H1 (cell line): ENCODE results near the gene ADAMTS17. TPM values are rescaled to one million over a fixed set of nuclear protein-coding genes. Genes with fewer than 3 reads are reported as not detected.

Experiments
- EGR1 ChIP-seq: IDR thresholded peaks from 2 replicates; pipeline ENCODE4 v1.6.1; 2011; ENCODE audit warnings: low read depth, low read length, borderline replicate concordance
- polyA plus RNA-seq, 7 experiments: library from polyadenylated mRNA; depleted of rRNA in 3 of 7; stranded (reverse) in 5 of 7; unstranded in 2 of 7; fragments of >200 nt in 5 of 7; fragments of 200-250 nt in 2 of 7; gene quantifications; 1 replicate in 5 of 7; 2 replicates in 1 of 7; 4 replicates in 1 of 7; pipeline versions ENCODE4 v1.2.1 to v1.2.3, GENCODE V29; 2011 to 2013; ENCODE audit warnings: missing spikeins in 2 of 7, mixed read lengths in 2 of 7
- total RNA-seq: library from RNA; stranded (reverse); fragmentation: NEBNext Ultra II Directional; extraction: Animal tissue kit (Norgen Biotek cat#: 25700); gene quantifications from 2 replicates; pipeline ENCODE4 v1.2.1, GENCODE V29; 2021

Gene ADAMTS17
- total and polyA plus RNA-seq, 2 of the 8 experiments (the other 6 are each of a cell fraction or from before 2014, with no cell fraction given): 0.51 to 1.7 TPM

DNA sequence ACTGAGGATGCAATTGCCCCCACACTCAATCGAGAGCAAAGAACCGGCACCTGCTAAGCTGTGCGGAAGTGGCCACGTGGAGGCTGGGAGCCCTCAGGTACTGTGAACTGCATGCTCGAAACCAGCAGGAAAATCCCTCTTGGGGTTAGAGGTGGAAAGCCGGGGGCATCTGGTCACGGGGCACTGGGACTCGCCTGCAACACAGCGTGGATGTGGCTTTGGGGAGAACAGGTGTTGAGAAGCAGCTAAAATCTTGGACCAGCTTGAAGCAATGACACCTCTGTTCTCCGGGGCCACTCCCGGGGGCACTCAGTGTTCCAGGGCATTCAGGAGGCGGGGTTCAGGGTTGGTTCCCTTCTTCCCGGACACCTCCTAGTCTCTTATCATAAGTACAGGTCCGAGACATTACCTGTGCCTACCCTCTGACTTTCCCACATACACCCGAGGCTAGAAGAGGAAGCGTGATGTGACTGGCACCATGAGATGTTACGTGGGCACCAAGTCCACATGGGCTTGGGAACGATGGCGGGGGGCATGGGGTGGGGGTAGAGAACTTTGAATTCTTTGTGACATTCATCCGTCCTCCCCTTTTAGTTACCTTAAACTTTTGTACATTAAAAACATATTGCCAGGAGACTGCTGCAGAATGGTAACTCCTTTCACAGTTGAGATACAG lies 172.0 kb downstream of the ADAMTS17 start (continued):
- no peak for TF ChIP-seq EGR1
